ENCODE measurements around the gene PRKN. TPM values are rescaled to one million over a fixed set of nuclear protein-coding genes. Genes with fewer than 3 reads are reported as not detected.

The PRKN gene
- total RNA-seq, 1 experiment from 2014 or later: 1.1 TPM

GRCh38 chr6:162713974-162714780 lies 13.4 kb downstream of the PRKN start:
- no peak for DNase-seq (ENCODE audit: low read depth)
- in situ Hi-C loops (cut with HindIII; ENCODE audit: low pct_unique_long_range_greater_than_20kb, low sequenced_read_pairs): no loop called here

GRCh38 chr6:162712694-162713093 lies 14.9 kb downstream of the PRKN start:
- in situ Hi-C loops (cut with HindIII; ENCODE audit: low pct_unique_long_range_greater_than_20kb, low sequenced_read_pairs): no loop called here
- no peak for DNase-seq (ENCODE audit: low read depth)

- in situ Hi-C loops (cut with HindIII; ENCODE audit: low pct_unique_long_range_greater_than_20kb, low sequenced_read_pairs): no loop called here
Observed at GRCh38 chr6:162711376-162711775, 16.2 kb downstream of the PRKN start.

GRCh38 chr6:162710936-162711335 lies 16.6 kb downstream of the PRKN start:
- DNase-seq (ENCODE audit: low read depth): no peak
- in situ Hi-C loops (cut with HindIII; ENCODE audit: low pct_unique_long_range_greater_than_20kb, low sequenced_read_pairs): no loop called here

More at GRCh38 chr6:162711376-162711775, 16.2 kb downstream of the PRKN start:
- DNase-seq (ENCODE audit: low read depth): no peak

- in situ Hi-C loops (cut with HindIII; ENCODE audit: low pct_unique_long_range_greater_than_20kb, low sequenced_read_pairs): no loop called here
- DNase-seq (ENCODE audit: low read depth): no peak
Observed at GRCh38 chr6:162710419-162710818, 17.1 kb downstream of the PRKN start.

GRCh38 chr6:162709431-162709830 lies 18.1 kb downstream of the PRKN start:
- in situ Hi-C loops (cut with HindIII; ENCODE audit: low pct_unique_long_range_greater_than_20kb, low sequenced_read_pairs): no loop called here
- no peak for DNase-seq (ENCODE audit: low read depth)

GRCh38 chr6:162708971-162709370 lies 18.6 kb downstream of the PRKN start:
- DNase-seq (ENCODE audit: low read depth): no peak
- in situ Hi-C loops (cut with HindIII; ENCODE audit: low pct_unique_long_range_greater_than_20kb, low sequenced_read_pairs): no loop called here

GRCh38 chr6:162706232-162706631 lies 21.3 kb downstream of the PRKN start:
- no peak for DNase-seq (ENCODE audit: low read depth)
- in situ Hi-C loops (cut with HindIII; ENCODE audit: low pct_unique_long_range_greater_than_20kb, low sequenced_read_pairs): no loop called here

- DNase-seq (ENCODE audit: low read depth): no peak
- in situ Hi-C loops (cut with HindIII; ENCODE audit: low pct_unique_long_range_greater_than_20kb, low sequenced_read_pairs): no loop called here
Observed at GRCh38 chr6:162705736-162706135, 21.8 kb downstream of the PRKN start.

- DNase-seq (ENCODE audit: low read depth): no peak
- in situ Hi-C loops (cut with HindIII; ENCODE audit: low pct_unique_long_range_greater_than_20kb, low sequenced_read_pairs): no loop called here
Observed at GRCh38 chr6:162704001-162704400, 23.6 kb downstream of the PRKN start.

GRCh38 chr6:162702446-162702845 lies 25.1 kb downstream of the PRKN start:
- DNase-seq (ENCODE audit: low read depth): no peak
- in situ Hi-C loops (cut with HindIII; ENCODE audit: low pct_unique_long_range_greater_than_20kb, low sequenced_read_pairs): no loop called here

GRCh38 chr6:162701551-162701950 lies 26.0 kb downstream of the PRKN start:
- no peak for DNase-seq (ENCODE audit: low read depth)
- in situ Hi-C loops (cut with HindIII; ENCODE audit: low pct_unique_long_range_greater_than_20kb, low sequenced_read_pairs): no loop called here

- in situ Hi-C loops (cut with HindIII; ENCODE audit: low pct_unique_long_range_greater_than_20kb, low sequenced_read_pairs): no loop called here
Observed at GRCh38 chr6:162700966-162701365, 26.6 kb downstream of the PRKN start.

GRCh38 chr6:162699961-162700360 lies 27.6 kb downstream of the PRKN start:
- DNase-seq (ENCODE audit: low read depth): no peak
- in situ Hi-C loops (cut with HindIII; ENCODE audit: low pct_unique_long_range_greater_than_20kb, low sequenced_read_pairs): no loop called here

More at GRCh38 chr6:162700966-162701365, 26.6 kb downstream of the PRKN start:
- no peak for DNase-seq (ENCODE audit: low read depth)

- no peak for DNase-seq (ENCODE audit: low read depth)
- in situ Hi-C loops (cut with HindIII; ENCODE audit: low pct_unique_long_range_greater_than_20kb, low sequenced_read_pairs): no loop called here
Observed at GRCh38 chr6:162698440-162698839, 29.1 kb downstream of the PRKN start.

- in situ Hi-C loops (cut with HindIII; ENCODE audit: low pct_unique_long_range_greater_than_20kb, low sequenced_read_pairs): no loop called here
Observed at GRCh38 chr6:162697872-162698403, 29.6 kb downstream of the PRKN start.

GRCh38 chr6:162690158-162690557 lies 37.4 kb downstream of the PRKN start:
- no peak for DNase-seq (ENCODE audit: low read depth)
- in situ Hi-C loops (cut with HindIII; ENCODE audit: low pct_unique_long_range_greater_than_20kb, low sequenced_read_pairs): no loop called here

More at GRCh38 chr6:162697872-162698403, 29.6 kb downstream of the PRKN start:
- no peak for DNase-seq (ENCODE audit: low read depth)

GRCh38 chr6:162688751-162689345 lies 38.7 kb downstream of the PRKN start:
- no peak for DNase-seq (ENCODE audit: low read depth)
- in situ Hi-C loops (cut with HindIII; ENCODE audit: low pct_unique_long_range_greater_than_20kb, low sequenced_read_pairs): no loop called here

GRCh38 chr6:162685586-162685985 lies 42.0 kb downstream of the PRKN start:
- in situ Hi-C loops (cut with HindIII; ENCODE audit: low pct_unique_long_range_greater_than_20kb, low sequenced_read_pairs): no loop called here

More at GRCh38 chr6:162685586-162685985, 42.0 kb downstream of the PRKN start:
- DNase-seq (ENCODE audit: low read depth): no peak
